NCI-H2081 (cell line): ENCODE measurements around the gene ARPC1A.
A peak's percentile ranks its signal among the peaks of the same experiment; 100 is the strongest.
"Not testable (repeated sequence)": the region's sequence is repeated elsewhere in the genome, so short reads cannot be mapped to it uniquely, and the experiment has no call there.

Experiments used
- DNase-seq, 2 experiments: peaks; one replicate each; lab custom pipeline; 2025; lab: John Stamatoyannopoulos, UW

ARPC1A gene

GRCh38 chr7:99322659-99323058, 3.0 kb upstream of the ARPC1A start:
- not testable (repeated sequence) for DNase-seq

DNA sequence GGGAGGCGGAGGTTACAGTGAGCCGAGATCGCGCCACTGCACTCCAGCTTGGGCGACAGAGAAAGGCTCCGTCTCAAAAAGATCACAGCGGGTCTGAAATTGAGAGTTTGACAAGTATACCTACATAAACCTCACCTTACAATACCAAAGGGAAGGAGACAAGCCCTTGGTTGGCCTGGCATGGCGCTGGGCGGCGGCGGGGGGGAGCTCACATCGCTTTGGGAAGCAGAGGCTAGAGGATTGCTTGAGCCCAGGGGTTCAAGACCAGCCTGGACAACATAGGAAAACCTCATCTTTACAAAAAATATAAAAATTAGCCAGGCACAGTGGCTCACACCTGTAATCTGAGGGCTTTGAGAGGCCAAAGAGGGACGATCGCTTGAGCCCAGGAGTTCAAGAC, 1.1 kb upstream of the ARPC1A start:
- DNase-seq = no peak

DNA sequence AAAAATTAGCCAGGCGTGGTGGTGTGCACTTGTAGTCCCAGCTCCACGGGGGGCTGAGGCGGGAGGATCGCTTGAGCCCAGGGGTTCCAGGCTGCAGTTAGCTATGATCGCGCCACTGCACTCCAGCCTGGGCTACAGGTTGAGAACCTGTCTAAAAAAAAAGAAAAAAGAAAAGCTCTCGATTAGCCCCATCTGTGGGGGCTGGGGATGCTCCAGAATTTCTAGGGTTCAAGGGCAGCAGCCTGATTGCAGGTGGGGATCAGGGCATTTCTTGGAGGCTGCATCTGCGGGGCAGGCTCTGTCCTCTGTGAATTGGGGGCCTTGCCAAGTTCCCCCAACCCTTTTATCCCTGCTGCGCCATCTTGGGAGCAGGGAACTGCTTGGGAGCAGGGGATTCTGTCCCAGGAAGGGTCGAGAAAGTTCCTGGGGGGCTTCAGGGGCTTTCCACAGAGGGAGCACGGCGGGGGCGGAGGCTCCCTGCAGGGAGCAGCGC, 651 bp upstream of the ARPC1A start:
- no peak for DNase-seq

DNA sequence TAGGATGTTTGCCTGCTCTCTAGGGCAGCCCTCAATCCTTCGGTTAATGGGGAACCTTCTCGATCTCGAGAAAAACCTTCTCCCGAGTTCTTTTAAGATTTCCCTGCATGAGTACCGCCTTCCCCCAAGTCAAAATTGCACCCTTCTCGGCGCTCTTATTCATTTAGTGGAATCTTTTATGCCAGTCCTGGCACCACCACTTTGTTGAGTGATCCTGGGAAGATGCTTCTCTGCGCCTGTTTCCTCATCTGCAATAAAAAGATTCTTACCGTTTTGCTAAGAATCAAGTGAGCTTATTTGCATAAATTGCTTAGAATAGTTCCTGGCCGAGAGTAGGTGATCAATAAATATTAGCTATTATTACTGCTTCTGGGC, 697 bp downstream of the ARPC1A start:
- DNase-seq = no peak

DNA sequence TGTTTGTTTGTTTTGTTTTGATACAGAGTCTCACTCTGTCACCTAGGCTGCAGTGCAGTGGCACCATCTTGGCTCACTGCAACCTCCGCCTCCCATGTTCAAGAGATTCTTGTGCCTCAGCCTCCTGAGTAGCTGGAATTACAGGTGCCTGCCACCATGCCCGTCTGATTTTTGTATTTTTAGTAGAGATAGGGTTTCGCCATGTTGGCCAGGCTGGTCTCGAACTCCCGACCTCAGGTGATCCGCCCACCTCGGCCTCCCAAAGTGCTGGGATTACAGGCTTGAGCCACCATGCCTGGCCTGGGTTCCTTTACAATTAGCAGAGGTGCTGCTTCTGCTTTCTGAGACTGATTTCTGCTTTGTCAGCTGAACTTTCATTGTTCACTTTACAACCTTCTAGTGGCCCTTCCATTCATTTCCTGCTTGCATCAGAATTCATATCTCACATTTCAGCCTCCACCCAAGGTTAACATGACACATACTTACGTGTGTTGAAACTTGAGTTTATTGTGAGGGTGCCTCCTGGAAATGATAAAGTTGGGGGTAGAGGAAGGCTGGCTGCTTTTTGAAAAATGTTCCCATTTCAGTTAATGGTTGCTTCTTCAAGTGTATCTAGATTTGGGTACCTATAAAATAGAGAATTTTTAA, 4.7 kb downstream of the ARPC1A start:
- DNase-seq = not testable (repeated sequence)

DNA sequence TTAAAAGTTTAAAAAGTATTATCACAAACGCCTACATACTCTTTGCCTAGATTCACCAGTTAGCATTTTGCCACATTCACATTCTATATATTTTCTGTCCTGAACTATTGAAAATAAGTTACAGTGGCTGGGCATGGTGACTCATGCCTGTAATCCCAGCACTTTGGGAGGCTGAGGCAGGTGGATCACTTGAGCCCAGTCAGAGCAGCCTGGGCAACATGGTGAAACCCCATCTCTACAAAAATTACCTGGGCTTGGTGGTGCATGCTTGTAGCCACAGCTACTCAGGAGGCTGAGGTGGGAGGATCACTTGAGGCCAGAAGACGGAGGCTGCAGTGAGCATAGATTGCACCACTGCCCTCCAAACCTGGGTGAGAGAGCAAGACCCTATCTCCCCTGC, 5.3 kb downstream of the ARPC1A start:
- DNase-seq = no peak

- no peak for DNase-seq
Measured at GRCh38 chr7:99339595-99339994, 13.9 kb downstream of the ARPC1A start.

DNA sequence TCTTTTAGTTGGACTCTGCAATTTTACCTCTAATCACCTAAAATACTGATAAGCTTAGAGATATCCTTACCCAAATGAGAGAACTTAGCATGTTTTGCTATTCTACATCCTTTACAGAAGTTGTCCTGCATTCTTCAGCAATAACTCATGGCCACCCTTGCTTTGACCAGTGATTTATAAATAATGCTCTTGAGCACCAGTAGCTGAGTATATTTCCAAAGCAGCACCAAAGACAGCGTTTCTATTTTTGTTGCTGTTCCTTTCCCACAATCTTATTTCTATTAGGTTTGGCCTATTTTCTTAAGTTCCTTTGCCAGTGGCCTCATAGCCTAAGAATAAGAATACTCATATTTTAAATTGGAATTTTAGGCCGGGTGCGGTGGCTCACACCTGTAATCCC, 15.0 kb downstream of the ARPC1A start:
- DNase-seq = no peak

GRCh38 chr7:99344061-99344647, 18.5 kb downstream of the ARPC1A start:
- no peak for DNase-seq

DNA sequence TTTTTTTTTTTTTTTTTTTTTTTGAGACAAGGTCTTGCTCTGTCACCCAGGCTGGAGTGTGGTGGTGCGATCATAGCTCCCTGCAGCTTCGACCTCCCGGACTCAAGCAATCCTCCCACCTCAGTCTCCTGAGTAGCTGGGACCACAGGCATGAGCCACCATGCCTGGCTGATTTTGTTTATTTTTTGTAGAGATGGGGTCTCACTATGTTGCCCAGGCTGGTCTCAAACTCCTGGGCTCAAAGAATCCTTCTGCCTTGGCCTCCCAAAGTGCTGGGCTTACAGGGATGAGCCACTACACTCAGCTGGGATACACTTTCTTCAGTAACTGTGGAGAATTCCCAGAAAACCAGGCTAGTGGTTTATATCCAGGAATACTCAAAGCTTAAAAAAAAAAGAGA, 24.9 kb downstream of the ARPC1A start:
- DNase-seq = not testable (repeated sequence)

GRCh38 chr7:99352247-99352646, 26.5 kb downstream of the ARPC1A start:
- DNase-seq = no peak

GRCh38 chr7:99355098-99355497, 29.4 kb downstream of the ARPC1A start:
- DNase-seq = no peak

- DNase-seq = no peak
Measured at GRCh38 chr7:99357701-99358490, 32.2 kb downstream of the ARPC1A start.

DNA sequence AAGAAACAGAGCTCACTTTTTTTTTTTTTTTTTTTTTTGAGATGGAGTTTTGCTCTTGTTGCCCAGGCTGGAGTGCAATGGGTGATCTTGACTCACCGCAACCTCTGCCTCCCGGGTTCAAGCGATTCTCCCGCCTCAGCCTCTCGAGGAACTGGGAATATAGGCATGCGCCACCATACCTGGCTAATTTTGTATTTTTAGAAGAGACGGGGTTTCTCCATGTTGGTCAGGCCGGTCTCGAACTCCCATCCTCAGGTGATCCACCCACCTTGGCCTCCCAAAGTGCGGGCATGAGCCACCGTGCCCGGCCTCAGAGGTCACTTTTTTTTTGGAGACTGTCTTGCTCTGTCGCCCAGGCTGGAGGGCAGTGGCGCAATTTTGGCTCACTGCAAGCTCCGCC, 32.8 kb downstream of the ARPC1A start:
- not testable (repeated sequence) for DNase-seq

- DNase-seq = no peak
Measured at GRCh38 chr7:99359465-99360154, 33.9 kb downstream of the ARPC1A start.

- DNase-seq = no peak
Measured at GRCh38 chr7:99362801-99363200, 37.1 kb downstream of the ARPC1A start.

DNA sequence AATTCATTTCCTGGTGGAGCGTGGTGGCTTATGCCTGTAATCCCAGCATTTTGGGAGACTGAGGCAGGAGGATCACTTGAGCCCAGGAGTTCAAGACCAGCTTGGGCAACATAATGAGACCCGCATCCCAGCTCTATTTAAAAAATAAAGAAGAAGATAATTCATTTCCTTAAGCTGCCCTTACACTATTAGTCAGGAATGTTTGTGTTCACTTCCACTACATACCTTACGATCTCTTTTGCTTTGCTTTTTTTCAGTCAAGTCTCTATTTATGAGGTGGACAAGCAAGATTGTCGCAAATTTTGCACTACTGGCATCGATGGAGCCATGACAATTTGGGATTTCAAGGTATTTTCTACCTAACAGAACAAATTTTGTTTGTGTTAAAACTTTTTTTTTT, 37.6 kb downstream of the ARPC1A start:
- DNase-seq = no peak

DNA sequence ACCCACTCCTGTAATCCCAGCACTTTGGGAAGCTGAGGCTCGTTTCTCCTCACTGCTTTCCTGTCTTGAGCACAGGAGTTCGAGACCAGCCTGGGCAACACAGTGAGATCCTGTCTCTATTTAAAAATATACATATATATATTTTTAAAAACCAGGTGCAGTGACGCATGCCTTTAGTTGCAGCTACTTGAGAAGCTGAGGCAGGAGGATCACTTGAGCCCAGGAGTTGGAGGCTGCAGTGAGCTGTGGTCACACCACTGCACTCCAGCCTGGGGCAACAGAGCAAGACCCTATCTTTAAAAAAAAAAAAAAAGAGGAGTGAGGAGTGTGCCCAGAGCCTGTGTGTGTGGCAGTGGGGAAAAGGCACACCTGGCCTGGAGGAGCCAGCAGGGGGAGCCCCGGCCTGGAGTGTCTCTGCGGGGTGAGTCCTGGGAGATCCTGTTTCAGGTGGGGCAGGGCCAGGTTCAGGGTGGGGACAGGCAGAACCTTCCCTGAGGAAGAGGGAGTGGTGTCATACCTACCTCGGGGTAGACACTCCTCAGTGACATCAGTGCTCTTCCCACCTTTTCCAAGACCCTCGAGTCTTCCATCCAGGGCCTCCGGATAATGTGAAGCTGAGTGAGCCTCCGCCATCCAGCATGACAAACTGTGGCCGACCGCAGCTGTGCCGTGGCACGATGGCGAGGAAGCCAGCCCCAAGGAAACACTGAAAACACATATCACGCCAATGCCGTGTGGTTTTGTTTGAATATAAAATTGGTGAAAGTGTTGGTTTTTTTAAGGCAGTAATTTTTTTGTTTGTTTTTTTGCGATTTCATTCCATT, 39.8 kb downstream of the ARPC1A start:
- peak; percentile 19 to 27 for DNase-seq

- no peak for DNase-seq
Measured at GRCh38 chr7:99366646-99367045, 40.9 kb downstream of the ARPC1A start.

GRCh38 chr7:99368750-99369389, 43.2 kb downstream of the ARPC1A start:
- no peak for DNase-seq

DNA sequence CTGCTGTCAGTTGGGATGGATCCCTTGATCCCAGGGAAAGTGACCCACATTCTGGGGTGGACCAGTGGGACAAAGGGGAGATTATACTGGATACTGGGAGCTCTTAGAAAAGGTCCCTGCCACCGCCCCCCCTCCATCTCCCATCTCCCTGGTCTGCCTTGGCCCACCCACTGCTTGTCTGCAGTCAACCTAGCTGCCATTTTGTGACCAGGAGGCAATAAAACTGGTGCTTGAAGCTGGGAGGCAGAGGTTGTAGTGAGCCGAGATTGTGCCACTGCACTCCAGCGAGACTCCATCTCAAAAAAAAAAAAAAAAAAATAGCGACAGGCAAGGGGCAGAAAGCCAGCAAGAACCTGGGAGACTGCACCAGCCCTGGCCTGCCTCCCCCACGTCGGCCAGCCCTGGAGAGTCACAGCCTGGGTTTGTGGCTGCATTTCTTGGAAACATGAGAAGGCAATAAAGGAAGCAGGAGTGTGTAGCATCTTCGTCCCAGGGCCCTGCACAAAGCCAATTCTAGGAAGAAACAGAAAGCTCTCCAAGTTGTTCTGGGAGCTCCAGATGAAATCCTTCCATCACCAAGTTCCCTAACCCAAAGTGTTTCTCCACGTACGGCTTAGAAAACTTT, 44.2 kb downstream of the ARPC1A start:
- DNase-seq = no peak
